Adipose tissue (tissue), 3 donors: ENCODE measurements around the gene FIZ1. TPM values are rescaled to one million over a fixed set of nuclear protein-coding genes. Genes with fewer than 3 reads are reported as not detected.
A peak's percentile ranks its signal among the peaks of the same experiment; 100 is the strongest.

ENCODE experiments used
- H3K27ac ChIP-seq: one replicate; pipeline ENCODE4 v1.5.1; 2013; ENCODE audit warnings: low read depth, low read length
- WGBS, 3 donors: extraction: QIAGEN DNeasy Blood & Tissue Kit; methylation state at CpG; one replicate each; pipeline ENCODE4 v1.1.7; 2013; 5-methylcytosine and 5-hydroxymethylcytosine counted together
- polyA plus RNA-seq, 3 donors: library from polyadenylated mRNA; stranded (reverse); fragments of 200-250 nt; gene quantifications; one replicate each; pipeline ENCODE4 v1.2.3, GENCODE V29; 2013
- donor health status: healthy with polysubstance abuse.
- donor health status: Bipolar disorder and iron deficiency.
- donor health status: healthy.

FIZ1 gene, protein sequence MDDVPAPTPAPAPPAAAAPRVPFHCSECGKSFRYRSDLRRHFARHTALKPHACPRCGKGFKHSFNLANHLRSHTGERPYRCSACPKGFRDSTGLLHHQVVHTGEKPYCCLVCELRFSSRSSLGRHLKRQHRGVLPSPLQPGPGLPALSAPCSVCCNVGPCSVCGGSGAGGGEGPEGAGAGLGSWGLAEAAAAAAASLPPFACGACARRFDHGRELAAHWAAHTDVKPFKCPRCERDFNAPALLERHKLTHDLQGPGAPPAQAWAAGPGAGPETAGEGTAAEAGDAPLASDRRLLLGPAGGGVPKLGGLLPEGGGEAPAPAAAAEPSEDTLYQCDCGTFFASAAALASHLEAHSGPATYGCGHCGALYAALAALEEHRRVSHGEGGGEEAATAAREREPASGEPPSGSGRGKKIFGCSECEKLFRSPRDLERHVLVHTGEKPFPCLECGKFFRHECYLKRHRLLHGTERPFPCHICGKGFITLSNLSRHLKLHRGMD
- polyA plus RNA-seq = 1 to 10 TPM; 6.8 to 9.7 (median 8.4) TPM

- WGBS, 3 donors = 0 to 1% (median 0%) methylated on average over 19 to 23 of the region's 23 CpGs
Observed at GRCh38 chr19:55599468-55599841, at the start of gene FIZ1. TSS of gene FIZ1 (minus strand) at chr19:55599517. CDS start at chr19:55597865, 1,652 bp downstream.

GRCh38 chr19:55648585-55649267 is 49.4 kb upstream of the FIZ1 start:
- no peak overlapping the region for H3K27ac ChIP-seq
- WGBS, 3 donors = 19 to 35% (median 19%) methylated on average over 25 of the region's 25 CpGs

More at GRCh38 chr19:55599468-55599841, at the start of gene FIZ1:
- peak within 1 kb of the TSS; percentile 90 for H3K27ac ChIP-seq

- WGBS, 3 donors = 1 to 2% (median 1%) methylated on average over 78 to 87 of the region's 87 CpGs
- no peak within 1 kb of the TSS for H3K27ac ChIP-seq
Observed at GRCh38 chr19:55647732-55648584, 48.6 kb upstream of the FIZ1 start, which contains the start of gene CCDC106. TSS of gene CCDC106 (plus strand) at chr19:55648212. CDS start at chr19:55649047, 835 bp downstream.

DNA sequence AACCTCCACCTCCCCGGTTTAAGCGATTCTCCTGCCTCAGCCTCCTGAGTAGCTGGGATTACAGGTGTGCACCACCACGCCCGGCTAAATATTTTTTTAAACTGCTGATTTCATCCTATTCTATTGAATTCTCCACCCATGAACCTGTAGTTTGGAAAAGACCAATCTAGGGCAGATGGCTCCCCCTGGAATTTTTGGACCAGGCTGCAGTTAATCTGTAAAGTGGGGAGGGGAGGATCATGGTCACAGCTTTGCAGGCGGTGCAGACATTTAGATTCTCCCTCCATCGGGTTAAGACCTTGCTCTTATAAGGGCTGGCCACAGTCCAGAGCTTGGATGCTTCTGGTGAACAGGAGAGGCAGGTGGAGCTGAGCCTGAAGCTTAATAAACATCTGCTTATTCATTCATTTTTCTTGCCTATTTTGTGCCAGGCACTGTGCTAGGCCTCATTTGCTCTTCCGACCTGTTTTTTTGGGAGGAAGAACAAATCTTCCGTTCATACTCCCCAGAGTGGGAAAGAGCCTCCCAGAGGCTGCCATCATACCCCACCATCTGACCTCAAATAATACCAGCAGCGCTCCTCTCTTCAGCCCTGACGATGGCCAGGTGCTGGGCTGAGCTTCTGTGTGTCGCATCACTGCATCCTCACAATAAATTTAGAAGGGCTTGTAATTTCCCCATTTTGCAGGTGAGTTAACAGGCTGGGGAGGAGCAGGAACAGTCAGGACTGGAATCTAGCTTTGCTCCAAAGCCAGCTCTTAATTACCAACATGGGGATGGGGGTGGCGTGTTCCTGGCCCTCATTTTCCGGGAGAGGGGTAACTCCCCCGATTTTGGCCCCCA is 47.8 kb upstream of the FIZ1 start:
- no peak overlapping the region for H3K27ac ChIP-seq
- WGBS, 3 donors = 34 to 46% (median 45%) methylated on average over 14 of the region's 14 CpGs

GRCh38 chr19:55645512-55645881 is 46.2 kb upstream of the FIZ1 start:
- no peak overlapping the region for H3K27ac ChIP-seq
- 66 to 75% (median 67%) methylated on average over 5 of the region's 5 CpGs for WGBS, 3 donors

DNA sequence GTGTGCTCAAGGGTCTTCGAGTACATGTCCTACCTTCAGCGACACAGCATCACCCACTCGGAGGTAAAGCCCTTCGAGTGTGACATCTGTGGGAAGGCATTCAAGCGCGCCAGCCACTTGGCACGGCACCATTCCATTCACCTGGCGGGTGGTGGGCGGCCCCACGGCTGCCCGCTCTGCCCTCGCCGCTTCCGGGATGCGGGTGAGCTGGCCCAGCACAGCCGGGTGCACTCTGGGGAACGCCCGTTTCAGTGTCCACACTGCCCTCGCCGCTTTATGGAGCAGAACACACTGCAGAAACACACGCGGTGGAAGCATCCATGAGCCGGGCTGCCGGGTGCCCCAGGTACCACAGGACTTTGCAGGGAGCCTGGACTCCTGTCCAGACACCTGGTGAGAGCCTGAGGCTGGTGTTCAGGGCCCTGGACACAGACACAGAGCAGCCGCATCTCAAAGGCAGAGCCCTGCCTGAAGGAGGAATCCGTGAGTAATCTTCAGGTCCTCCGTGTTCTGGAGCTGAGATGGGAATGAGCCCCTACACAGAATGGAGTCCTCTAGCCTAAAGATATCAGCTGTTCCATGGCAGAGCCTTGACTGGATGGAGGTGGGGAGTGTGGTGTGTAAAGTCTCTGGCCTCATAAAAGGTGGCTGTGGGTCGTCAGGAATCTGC is 45.7 kb upstream of the FIZ1 start:
- H3K27ac ChIP-seq = no peak overlapping the region
- WGBS, 3 donors = 89% methylated on average over 27 to 28 of the region's 28 CpGs

DNA sequence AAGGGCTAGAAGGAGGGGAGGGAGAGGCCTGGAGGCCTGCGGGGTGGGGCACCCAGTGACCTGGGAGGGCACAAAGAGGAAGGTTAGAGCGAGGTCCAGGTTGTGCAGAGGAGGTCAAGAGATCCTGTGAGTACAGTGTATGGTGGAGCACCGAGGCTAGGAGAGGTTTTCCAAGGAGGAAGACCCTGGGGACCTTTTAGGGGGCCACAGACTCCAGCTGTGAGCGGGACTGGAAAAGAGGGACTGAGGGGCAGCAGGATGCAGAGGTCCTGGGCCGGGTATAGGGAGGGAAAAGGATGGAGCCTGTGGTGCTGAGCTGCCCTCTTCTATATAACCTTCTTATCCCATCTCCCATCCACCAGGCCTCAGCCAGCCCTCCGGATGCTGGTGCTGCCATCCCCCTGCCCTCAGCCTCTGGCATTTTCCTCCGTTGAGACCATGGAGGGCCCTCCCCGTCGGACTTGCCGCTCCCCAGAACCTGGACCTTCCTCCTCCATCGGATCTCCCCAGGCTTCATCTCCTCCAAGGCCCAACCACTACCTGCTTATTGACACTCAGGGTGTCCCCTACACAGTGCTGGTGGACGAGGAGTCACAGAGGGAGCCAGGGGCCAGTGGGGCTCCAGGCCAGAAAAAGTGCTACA is 45.0 kb upstream of the FIZ1 start:
- H3K27ac ChIP-seq = no peak overlapping the region
- WGBS, 3 donors = 43 to 51% (median 51%) methylated on average over 11 to 12 of the region's 12 CpGs

DNA sequence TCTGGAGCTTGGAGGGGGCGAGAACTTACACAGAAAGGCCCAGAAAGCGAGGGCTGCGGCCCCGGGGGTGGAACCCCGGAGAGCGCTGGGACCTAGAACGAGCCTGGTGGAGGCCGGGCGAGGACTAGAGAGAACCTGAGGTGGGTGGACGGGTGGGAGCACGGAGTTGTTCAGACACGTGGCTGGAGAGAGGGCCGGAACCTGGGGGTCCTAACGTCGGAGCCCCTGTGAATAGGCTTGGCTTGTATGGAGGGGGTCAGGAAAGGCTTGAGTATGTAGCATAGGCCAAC is 44.5 kb upstream of the FIZ1 start:
- 0 to 2% (median 1%) methylated on average over 15 of the region's 15 CpGs for WGBS, 3 donors
- H3K27ac ChIP-seq = no peak overlapping the region

DNA sequence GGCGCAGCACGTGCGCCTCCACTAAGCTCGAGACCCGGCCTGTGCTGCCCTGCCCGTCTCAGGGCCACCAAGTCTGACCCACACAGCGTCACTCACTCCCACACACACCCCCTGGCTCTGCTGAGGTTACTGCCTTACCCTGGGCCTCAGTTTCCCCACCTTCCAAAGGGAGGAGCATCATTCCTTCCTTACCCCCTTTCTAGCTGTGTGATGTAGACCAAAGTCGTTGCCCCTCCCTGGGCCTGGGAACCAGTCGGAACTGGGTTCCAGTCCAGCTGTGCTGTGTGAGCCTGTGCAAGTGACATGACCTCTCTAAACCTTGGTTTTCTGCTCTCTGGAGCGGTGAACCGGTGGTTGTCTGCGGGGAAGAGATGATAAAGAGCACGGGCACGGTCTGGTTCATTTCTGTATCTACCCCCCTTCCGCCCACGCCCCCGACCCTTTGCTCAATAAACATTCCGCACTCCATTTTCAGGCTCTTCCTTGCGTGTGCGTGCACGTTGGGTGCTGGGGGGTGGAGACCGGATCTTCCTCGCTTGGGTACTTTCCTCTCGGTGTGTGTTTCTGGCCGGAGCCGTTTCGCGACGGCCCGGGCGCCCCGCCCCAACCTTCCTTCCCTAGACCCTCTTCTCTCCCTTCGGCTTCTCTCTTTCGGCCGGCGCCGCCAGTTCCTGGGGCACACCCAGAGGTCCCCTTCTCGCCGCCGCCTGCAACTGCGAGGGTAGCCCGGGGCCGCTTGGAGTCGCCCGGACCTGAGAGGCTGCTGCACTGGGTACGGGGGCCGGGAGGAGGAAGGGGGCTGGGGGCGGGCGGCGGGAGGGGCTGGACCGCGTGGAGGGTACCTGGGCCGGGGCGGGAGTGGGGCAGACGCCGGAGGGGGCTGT is 43.9 kb upstream of the FIZ1 start, which contains the start of gene ZNF581:
TSS of gene ZNF581 (plus strand) at position 647 of the 884 bp plus-strand sequence. CDS start 923 bp downstream, outside the sequence.
- 1 to 2% (median 2%) methylated on average over 54 to 56 of the region's 56 CpGs for WGBS, 3 donors

DNA sequence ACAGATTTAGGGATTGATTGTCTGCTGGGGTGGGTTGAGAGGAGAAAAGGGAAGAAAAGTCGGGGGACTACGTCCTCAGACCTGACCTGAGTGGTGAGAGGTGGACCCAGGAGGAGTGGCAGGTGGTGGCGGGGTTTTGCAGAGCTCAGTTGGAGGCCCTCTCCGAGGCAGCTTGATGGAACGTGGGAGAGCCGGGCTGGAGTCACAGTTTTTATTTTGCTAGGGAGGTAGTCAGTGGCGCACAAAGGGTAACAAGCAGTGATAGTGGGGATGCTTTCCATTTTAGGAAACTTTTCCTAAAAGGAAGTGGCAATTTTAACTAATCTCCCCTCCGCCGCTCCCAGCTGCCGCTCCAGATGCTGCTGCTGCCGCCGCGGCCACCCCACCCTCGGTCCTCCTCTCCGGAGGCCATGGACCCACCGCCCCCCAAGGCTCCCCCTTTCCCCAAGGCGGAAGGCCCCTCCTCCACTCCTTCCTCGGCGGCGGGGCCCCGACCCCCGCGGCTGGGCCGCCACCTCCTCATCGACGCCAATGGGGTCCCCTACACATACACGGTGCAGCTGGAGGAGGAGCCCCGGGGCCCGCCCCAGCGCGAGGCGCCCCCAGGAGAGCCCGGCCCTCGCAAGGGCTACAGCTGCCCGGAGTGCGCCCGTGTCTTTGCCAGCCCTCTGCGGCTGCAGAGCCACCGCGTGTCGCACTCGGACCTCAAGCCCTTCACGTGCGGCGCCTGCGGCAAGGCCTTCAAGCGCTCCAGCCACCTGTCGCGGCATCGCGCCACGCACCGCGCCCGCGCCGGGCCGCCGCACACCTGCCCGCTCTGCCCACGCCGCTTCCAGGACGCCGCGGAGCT is 43.1 kb upstream of the FIZ1 start:
- 1 to 3% (median 3%) methylated on average over 59 to 65 of the region's 65 CpGs for WGBS, 3 donors

More for the DNA sequence above, 43.9 kb upstream of the FIZ1 start, which contains the start of gene ZNF581:
- H3K27ac ChIP-seq = no peak within 1 kb of the TSS

GRCh38 chr19:55641426-55642152 is 42.3 kb upstream of the FIZ1 start:
- WGBS, 3 donors = 1 to 2% (median 1%) methylated on average over 25 of the region's 25 CpGs
- H3K27ac ChIP-seq = no peak overlapping the region

More for the DNA sequence above, 43.1 kb upstream of the FIZ1 start:
- H3K27ac ChIP-seq = no peak overlapping the region

- H3K27ac ChIP-seq = peak within 1 kb of the TSS; percentile 81
- 1 to 2% (median 1%) methylated on average over 75 to 89 of the region's 89 CpGs for WGBS, 3 donors
Observed at GRCh38 chr19:55640577-55641425, 41.5 kb upstream of the FIZ1 start, which contains the start of gene ZNF580. TSS of gene ZNF580 (plus strand) at chr19:55641002. CDS start at chr19:55642509, 1,507 bp downstream.

GRCh38 chr19:55640043-55640576 is 40.8 kb upstream of the FIZ1 start:
- WGBS, 3 donors = 17 to 22% (median 19%) methylated on average over 38 of the region's 38 CpGs
- H3K27ac ChIP-seq = peak overlapping the region; percentile 81
